ENCODE measurements around the gene GIGYF2.
"Not testable (repeated sequence)": the region's sequence is repeated elsewhere in the genome, so short reads cannot be mapped to it uniquely, and the experiment has no call there.

GIGYF2 gene

GRCh38 chr2:232831496-232831895 is 134.4 kb downstream of the GIGYF2 start:
- no peak for DNase-seq

GRCh38 chr2:232833830-232834229 is 136.7 kb downstream of the GIGYF2 start:
- DNase-seq, result no peak

- no peak for DNase-seq
These were observed 138.6 kb downstream of the GIGYF2 start for GRCh38 chr2:232835687-232836208.

- DNase-seq, result no peak
These were observed 139.8 kb downstream of the GIGYF2 start for GRCh38 chr2:232836934-232837333.

GRCh38 chr2:232838406-232838874 is 141.3 kb downstream of the GIGYF2 start:
- peak; percentile 64 for DNase-seq

GRCh38 chr2:232839411-232840079 is 142.4 kb downstream of the GIGYF2 start:
- DNase-seq, result no peak

- DNase-seq, result no peak
These were observed 145.6 kb downstream of the GIGYF2 start for GRCh38 chr2:232842689-232843088.

GRCh38 chr2:232843834-232844233 is 146.7 kb downstream of the GIGYF2 start:
- no peak for DNase-seq

GRCh38 chr2:232846055-232846454 is 148.9 kb downstream of the GIGYF2 start:
- no peak for DNase-seq

- no peak for DNase-seq
These were observed 152.9 kb downstream of the GIGYF2 start for GRCh38 chr2:232850039-232850438.

- not testable (repeated sequence) for DNase-seq
These were observed 154.9 kb downstream of the GIGYF2 start for GRCh38 chr2:232852081-232852480.

GRCh38 chr2:232852676-232853075 is 155.5 kb downstream of the GIGYF2 start:
- no peak for DNase-seq

GRCh38 chr2:232854082-232854481 is 157.0 kb downstream of the GIGYF2 start:
- no peak for DNase-seq

GRCh38 chr2:232857158-232857563 is 160.0 kb downstream of the GIGYF2 start:
- no peak for DNase-seq

- DNase-seq, result no peak
These were observed 162.3 kb downstream of the GIGYF2 start for GRCh38 chr2:232859385-232859916.

- DNase-seq, result no peak
These were observed 163.6 kb downstream of the GIGYF2 start for GRCh38 chr2:232860593-232861241.

- DNase-seq, result no peak
These were observed 164.2 kb downstream of the GIGYF2 start for GRCh38 chr2:232861353-232861752.

- no peak for DNase-seq
These were observed 166.9 kb downstream of the GIGYF2 start for GRCh38 chr2:232863996-232864395.

- DNase-seq, result no peak
These were observed 168.0 kb downstream of the GIGYF2 start for GRCh38 chr2:232865165-232865564.

GRCh38 chr2:232866104-232866503 is 169.0 kb downstream of the GIGYF2 start:
- DNase-seq, result no peak

- DNase-seq, result no peak
These were observed 172.2 kb downstream of the GIGYF2 start for GRCh38 chr2:232869138-232870017.

- DNase-seq, result no peak
These were observed 173.1 kb downstream of the GIGYF2 start, which contains the start of gene SNORC for GRCh38 chr2:232870018-232870765. TSS of gene SNORC (plus strand) at chr2:232870264. CDS start at chr2:232870342, 78 bp downstream.
